Neural progenitor cell (in vitro differentiated cells): ENCODE results near the gene PDHX.

ENCODE experiments used
- CTCF ChIP-seq: fragments of 200-600 bp; sonication (generic); IDR thresholded peaks from 2 replicates; pipeline ENCODE4 v1.5.1; 2017; ENCODE audit warnings: antibody characterized with exemption, mild to moderate bottlenecking
- EZH2 ChIP-seq: fragments of 200-600 bp; sonication (generic); IDR thresholded peaks from 2 replicates; pipeline ENCODE4 v1.6.1; 2017; ENCODE audit warnings: antibody characterized with exemption, mild to moderate bottlenecking, moderate library complexity

GRCh38 chr11:35009944-35010342, 93.5 kb downstream of the PDHX start:
- TF ChIP-seq CTCF = no peak
- TF ChIP-seq EZH2 = no peak
